ENCODE results near the gene MFRP. TPM values are rescaled to one million over a fixed set of nuclear protein-coding genes. Genes with fewer than 3 reads are reported as not detected.

Gene MFRP
- total RNA-seq, 1 donor from 2014 or later: not detected

DNA sequence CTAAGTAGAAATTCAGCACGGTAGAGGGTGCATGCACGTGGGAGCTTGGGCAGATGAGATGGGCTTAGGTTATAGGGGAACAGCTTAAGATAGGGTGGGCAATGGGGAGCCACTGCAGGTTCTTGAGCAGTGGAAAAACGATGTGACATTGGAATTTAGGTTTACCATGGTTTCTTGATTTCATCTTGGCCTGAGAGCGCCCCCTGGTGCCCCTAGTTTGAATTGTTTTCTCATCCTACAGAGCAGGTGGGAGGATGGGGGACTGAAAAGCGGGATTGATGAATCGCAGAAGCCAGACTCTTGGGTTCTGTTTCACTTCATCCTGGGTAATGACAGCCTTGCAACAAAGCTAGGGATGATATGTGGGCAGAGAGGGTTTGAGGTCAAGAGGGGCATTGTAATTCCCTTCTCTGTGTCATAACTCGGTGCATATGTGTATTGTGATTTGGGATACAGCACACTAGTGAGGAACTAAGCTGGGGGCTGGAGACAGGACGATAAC lies 22.9 kb downstream of the MFRP start:
- no peak overlapping the region for H3K27ac Mint-ChIP-seq (ENCODE audit: unreplicated experiment)
- peaks cover 37% of the 10 kb centered on the region for H3K4me1 Mint-ChIP-seq
- H3K27me3 Mint-ChIP-seq (ENCODE audit: low read depth): peaks cover 3% of the 10 kb centered on the region
- H3K9me3 Mint-ChIP-seq: no peaks in the 10 kb centered on the region
- H3K36me3 Mint-ChIP-seq (ENCODE audit: low read depth): no peaks in the 10 kb centered on the region
- TF ChIP-seq, protein P1, sequence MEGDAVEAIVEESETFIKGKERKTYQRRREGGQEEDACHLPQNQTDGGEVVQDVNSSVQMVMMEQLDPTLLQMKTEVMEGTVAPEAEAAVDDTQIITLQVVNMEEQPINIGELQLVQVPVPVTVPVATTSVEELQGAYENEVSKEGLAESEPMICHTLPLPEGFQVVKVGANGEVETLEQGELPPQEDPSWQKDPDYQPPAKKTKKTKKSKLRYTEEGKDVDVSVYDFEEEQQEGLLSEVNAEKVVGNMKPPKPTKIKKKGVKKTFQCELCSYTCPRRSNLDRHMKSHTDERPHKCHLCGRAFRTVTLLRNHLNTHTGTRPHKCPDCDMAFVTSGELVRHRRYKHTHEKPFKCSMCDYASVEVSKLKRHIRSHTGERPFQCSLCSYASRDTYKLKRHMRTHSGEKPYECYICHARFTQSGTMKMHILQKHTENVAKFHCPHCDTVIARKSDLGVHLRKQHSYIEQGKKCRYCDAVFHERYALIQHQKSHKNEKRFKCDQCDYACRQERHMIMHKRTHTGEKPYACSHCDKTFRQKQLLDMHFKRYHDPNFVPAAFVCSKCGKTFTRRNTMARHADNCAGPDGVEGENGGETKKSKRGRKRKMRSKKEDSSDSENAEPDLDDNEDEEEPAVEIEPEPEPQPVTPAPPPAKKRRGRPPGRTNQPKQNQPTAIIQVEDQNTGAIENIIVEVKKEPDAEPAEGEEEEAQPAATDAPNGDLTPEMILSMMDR (conservative IDR thresholded peaks at IDR 0.05): peak; percentile 84
- peak overlapping the region; percentile 42 for H3K4me3 Mint-ChIP-seq
- DNase-seq (ENCODE audit: low read depth, low spot score): peak; percentile 90

DNA sequence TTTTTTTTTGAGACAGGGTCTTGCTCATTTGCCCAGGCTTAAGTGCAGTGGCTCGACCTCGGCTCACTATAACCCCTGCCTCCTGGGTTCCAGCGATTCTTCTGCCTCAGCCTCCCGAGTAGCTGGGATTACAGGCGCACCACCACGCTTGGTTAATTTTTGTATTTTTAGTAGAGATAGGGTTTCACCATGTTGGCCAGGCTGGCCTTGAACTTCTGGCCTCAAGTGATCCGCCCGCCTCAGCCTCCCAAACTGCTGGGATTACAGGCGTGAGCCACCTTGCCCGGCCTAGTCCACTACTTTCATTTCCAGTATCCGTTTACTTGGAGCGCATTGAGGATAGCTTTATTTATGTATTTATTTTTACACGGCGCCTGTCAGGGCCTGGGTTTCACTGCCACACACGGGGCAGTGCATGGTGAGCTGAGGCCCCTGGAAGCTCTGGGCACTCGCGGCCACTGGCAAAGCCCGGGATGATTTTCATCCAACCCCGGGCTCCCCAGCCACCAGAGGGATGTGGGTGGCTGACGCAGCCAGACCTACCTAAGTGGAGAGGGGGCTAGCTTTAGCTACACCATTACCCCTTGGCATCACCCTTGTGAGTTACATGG lies 23.5 kb downstream of the MFRP start:
- Mint-ChIP-seq H3K4me3 (peak overlapping the region; percentile 42), H3K9me3 (no peaks in the 10 kb centered on the region), H3K36me3 (ENCODE audit: low read depth) (no peaks in the 10 kb centered on the region), H3K4me1 (peaks cover 42% of the 10 kb centered on the region), H3K27ac (ENCODE audit: unreplicated experiment) (no peak overlapping the region), H3K27me3 (ENCODE audit: low read depth) (peaks cover 3% of the 10 kb centered on the region)
- TF ChIP-seq, protein P1 (conservative IDR thresholded peaks at IDR 0.05): no peak
- DNase-seq (ENCODE audit: low read depth, low spot score): no peak

DNA sequence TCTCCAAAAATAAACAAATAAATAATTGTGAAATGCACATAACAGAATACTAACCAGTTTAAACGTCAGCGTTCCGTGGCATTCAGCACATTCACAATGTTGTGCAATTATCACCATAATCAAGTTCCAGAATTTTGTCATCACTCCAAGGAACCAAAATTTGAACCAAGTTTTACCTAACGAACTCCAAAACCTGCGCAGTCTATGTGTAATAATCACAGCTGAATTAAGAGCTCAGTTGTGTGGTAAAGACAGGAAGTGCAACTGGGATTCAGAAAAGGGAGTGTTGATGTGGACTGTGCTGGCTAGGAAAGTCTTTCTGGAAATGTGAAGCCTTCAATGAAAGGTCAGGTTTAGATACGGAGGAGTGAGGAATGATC lies 24.2 kb downstream of the MFRP start:
- peaks cover 49% of the 10 kb centered on the region for H3K4me1 Mint-ChIP-seq
- H3K36me3 Mint-ChIP-seq (ENCODE audit: low read depth): no peaks in the 10 kb centered on the region
- DNase-seq (ENCODE audit: low read depth, low spot score): no peak
- no peaks in the 10 kb centered on the region for H3K9me3 Mint-ChIP-seq
- peak overlapping the region; percentile 50 for H3K27ac Mint-ChIP-seq (ENCODE audit: unreplicated experiment)
- TF ChIP-seq, protein P1 (conservative IDR thresholded peaks at IDR 0.05): no peak
- peak overlapping the region; percentile 13 for H3K4me3 Mint-ChIP-seq
- peaks cover 8% of the 10 kb centered on the region for H3K27me3 Mint-ChIP-seq (ENCODE audit: low read depth)

DNA sequence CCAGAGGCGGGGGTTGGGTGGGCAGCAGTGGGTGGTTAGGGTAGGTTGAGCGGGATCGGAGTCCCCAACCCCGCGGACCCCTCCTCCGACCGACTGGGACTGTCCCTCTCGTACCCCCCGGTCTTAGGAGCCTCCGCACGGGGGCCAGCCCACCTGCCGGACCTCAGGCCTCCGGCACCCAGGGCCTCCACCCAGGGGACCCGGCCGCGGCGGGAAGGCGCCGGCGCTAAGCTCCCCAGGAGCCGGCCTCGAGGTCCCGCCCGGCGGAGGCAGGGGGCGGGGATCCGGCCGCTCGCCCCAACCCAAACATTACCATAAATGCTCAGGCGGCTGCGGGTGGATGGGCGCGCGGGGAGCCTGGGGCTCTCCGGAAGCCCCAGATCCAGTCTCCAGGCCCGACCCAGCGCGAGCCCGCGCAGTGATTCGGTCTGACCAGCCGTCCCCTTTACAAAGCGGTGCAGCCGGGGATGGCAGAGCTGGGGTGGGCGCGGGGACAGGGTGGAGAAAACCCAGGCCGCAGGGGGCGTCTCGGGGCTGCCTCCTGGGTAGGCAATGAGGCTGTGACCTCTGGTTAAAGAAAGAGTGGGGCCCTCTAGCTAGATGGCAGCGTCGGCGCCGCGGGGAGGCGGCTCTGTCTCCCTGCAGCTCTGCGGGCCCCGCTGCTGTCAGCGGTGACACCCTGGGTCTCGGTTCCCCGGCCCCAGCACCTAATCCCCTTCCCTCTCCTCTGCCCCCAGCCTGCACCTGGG lies 25.6 kb downstream of the MFRP start:
- TF ChIP-seq, protein P1 (conservative IDR thresholded peaks at IDR 0.05): no peak
- H3K27me3 Mint-ChIP-seq (ENCODE audit: low read depth): peaks cover 11% of the 10 kb centered on the region
- DNase-seq (ENCODE audit: low read depth, low spot score): peak; percentile 58
- peaks cover 49% of the 10 kb centered on the region for H3K4me1 Mint-ChIP-seq
- no peaks in the 10 kb centered on the region for H3K9me3 Mint-ChIP-seq
- peak overlapping the region; percentile 79 for H3K4me3 Mint-ChIP-seq
- H3K27ac Mint-ChIP-seq (ENCODE audit: unreplicated experiment): peak overlapping the region; percentile 97
- no peaks in the 10 kb centered on the region for H3K36me3 Mint-ChIP-seq (ENCODE audit: low read depth)

DNA sequence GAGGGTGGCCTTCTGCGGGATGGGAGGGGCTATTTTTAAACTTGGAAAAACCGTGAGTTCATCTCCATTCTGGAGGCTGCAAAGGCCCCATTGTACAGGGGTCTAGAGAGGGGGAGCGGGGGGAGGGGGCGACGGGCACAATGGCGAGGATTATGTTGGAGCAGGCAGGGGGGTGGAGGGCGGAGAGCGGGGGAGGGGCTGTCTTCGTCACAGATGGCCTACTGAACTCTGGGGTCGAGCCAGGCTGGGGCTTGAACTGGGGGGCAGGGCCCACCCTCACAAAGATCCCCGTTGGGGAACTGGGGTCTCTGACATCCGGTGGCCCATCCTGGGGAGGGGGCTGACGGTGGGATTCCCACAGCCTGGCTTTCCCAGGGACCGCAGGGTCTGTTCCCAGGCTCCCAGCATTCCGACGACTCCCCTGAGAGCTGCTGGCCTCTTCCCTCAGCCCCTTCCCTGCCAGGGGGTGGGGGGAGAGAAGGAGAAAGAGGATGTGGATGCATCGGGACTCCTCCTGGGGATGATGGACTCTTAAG lies 26.2 kb downstream of the MFRP start:
- Mint-ChIP-seq H3K4me1 (peaks cover 49% of the 10 kb centered on the region), H3K9me3 (no peaks in the 10 kb centered on the region), H3K27me3 (ENCODE audit: low read depth) (peaks cover 17% of the 10 kb centered on the region), H3K36me3 (ENCODE audit: low read depth) (no peaks in the 10 kb centered on the region), H3K27ac (ENCODE audit: unreplicated experiment) (peak overlapping the region; percentile 97), H3K4me3 (peak overlapping the region; percentile 79)
- TF ChIP-seq, protein P1 (conservative IDR thresholded peaks at IDR 0.05): no peak
- peak; percentile 73 for DNase-seq (ENCODE audit: low read depth, low spot score)

Measured in neural crest cell (in vitro differentiated cells).